Natural killer cell (primary cell): ENCODE measurements around the gene FBXO34. TPM values are rescaled to one million over a fixed set of nuclear protein-coding genes. Genes with fewer than 3 reads are reported as not detected.

Experiments
- ATAC-seq, 3 donors: fragments of 150-1000 bp in 2 of 3; fragments of 200-7000 bp in 1 of 3; cut with Tn5 transposase; 1 replicate in 1 of 3; 2 replicates in 2 of 3; pipeline ENCODE4 v1.10.0; 2021; ENCODE audit warnings: mild to moderate bottlenecking in 2 of 3, moderate library complexity in 2 of 3
- DNase-seq, 2 donors: peaks; one replicate each; pipeline versions ENCODE4 v3.0.0 to v3.0.0-alpha.2; 2013 to 2021; ENCODE audit warnings: mixed read lengths in 1 of 2
- H3K27ac ChIP-seq: one replicate; pipeline ENCODE4 v1.5.1; 2013; ENCODE audit warnings: mild to moderate bottlenecking, low read length
- H3K27me3 ChIP-seq: one replicate; pipeline ENCODE4 v1.6.1; 2013; ENCODE audit warnings: low read length; ENCODE audit not compliant: control insufficient read depth, insufficient read depth
- H3K36me3 ChIP-seq: one replicate; pipeline ENCODE4 v1.6.1; 2013; ENCODE audit warnings: low read length; ENCODE audit not compliant: control insufficient read depth, insufficient read depth
- H3K4me1 ChIP-seq: one replicate; pipeline ENCODE4 v1.6.1; 2013; ENCODE audit warnings: low read length; ENCODE audit not compliant: control insufficient read depth, insufficient read depth
- H3K4me3 ChIP-seq: one replicate; pipeline ENCODE4 v1.5.1; 2013; ENCODE audit warnings: low read length
- H3K9me3 ChIP-seq: one replicate; pipeline ENCODE4 v1.6.1; 2013; ENCODE audit warnings: low read length; ENCODE audit not compliant: control insufficient read depth, insufficient read depth
- H3K27ac Mint-ChIP-seq, 2 donors: one replicate each; pipeline ENCODE4 v1.8.0; 2022; ENCODE audit warnings: mild to moderate bottlenecking in 2 of 2, mixed read lengths in 2 of 2, moderate library complexity in 1 of 2
- H3K27me3 Mint-ChIP-seq, 2 donors: one replicate each; pipeline ENCODE4 v1.8.0; 2022; ENCODE audit warnings: low read depth in 2 of 2, mixed read lengths in 2 of 2
- H3K36me3 Mint-ChIP-seq: one replicate; pipeline ENCODE4 v1.8.0; 2022; ENCODE audit warnings: mixed read lengths
- H3K4me1 Mint-ChIP-seq, 2 donors: one replicate each; pipeline ENCODE4 v1.8.0; 2022; ENCODE audit warnings: mixed read lengths in 2 of 2
- H3K4me3 Mint-ChIP-seq: one replicate; pipeline ENCODE4 v1.8.0; 2022; ENCODE audit warnings: mild to moderate bottlenecking, moderate library complexity, mixed read lengths
- H3K9me3 Mint-ChIP-seq, 2 donors: one replicate each; pipeline ENCODE4 v1.8.0; 2022; ENCODE audit warnings: mixed read lengths in 2 of 2
- CTCF ChIP-seq: fragments of 200-600 bp; IDR thresholded peaks from one replicate; pipeline ENCODE4 v1.8.0; 2022; ENCODE audit warnings: antibody characterized with exemption
- WGBS: methylation state at CpG from one replicate; pipeline ENCODE4 v1.1.7; 2013; ENCODE audit warnings: missing lambda C conversion rate; ENCODE audit not compliant: insufficient coverage; 5-methylcytosine and 5-hydroxymethylcytosine counted together
- intact Hi-C: fragments of 100-400 bp; cut with micrococcal nuclease; formaldehyde crosslinking; loops from one replicate; pipeline ENCODE4 v1.14.2; 2022
- total RNA-seq, 4 donors: library from RNA; stranded (reverse); fragments of 120-200 nt in 1 of 4; gene quantifications; one replicate each; pipeline versions ENCODE4 v1.2.3 to v1.2.4, GENCODE V29; 2013 to 2022

FBXO34 gene
- total RNA-seq, 3 donors from 2014 or later (not counting 1 experiment from before 2014, with no cell fraction given): 34.7 to 39.3 (median 36.6) TPM

- Mint-ChIP-seq H3K27me3 (peaks cover 19 to 24% of the 10 kb centered on the region in 2 donors), H3K36me3 (no peaks in the 10 kb centered on the region), H3K27ac (no peak overlapping the region), H3K4me1 (no peaks in the 10 kb centered on the region), H3K9me3 (no peaks in the 10 kb centered on the region), H3K4me3 (no peak overlapping the region)
- WGBS: 92% methylated on average over 1 of the region's 1 CpG
- DNase-seq (no peak), ATAC-seq (no peak)
- Histone ChIP-seq H3K4me3 (no peak overlapping the region), H3K27me3 (no peaks in the 10 kb centered on the region), H3K36me3 (no peaks in the 10 kb centered on the region), H3K4me1 (no peaks in the 10 kb centered on the region), H3K27ac (no peak overlapping the region), H3K9me3 (no peaks in the 10 kb centered on the region)
- no peak for TF ChIP-seq CTCF
- intact Hi-C loops: no loop called here
Observed at GRCh38 chr14:55254581-55254980, 16.6 kb upstream of the FBXO34 start.

DNA sequence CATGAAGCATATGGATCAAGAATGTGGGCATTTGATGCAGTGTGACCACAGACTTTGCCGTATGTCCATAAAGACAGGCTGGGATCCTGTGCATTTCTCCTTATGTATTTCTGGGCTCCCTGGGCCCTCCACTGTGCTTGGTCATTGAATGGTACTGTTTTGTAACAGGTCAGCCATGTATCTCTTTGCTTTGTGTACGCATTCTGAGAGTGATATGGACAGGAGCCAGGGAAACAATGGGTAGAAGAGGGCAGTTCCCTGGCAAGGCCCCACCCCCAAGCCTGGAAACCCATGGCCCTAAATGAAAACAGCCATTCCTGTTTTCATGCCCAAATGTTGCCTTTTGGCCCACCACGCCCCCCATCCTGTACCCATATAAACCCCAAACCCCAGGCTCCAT, 15.2 kb upstream of the FBXO34 start:
- intact Hi-C loops: no loop called here

GRCh38 chr14:55256586-55256985, 14.6 kb upstream of the FBXO34 start:
- no peak for DNase-seq
- Mint-ChIP-seq H3K27me3 (peaks cover 8 to 20% of the 10 kb centered on the region in 2 donors), H3K9me3 (no peaks in the 10 kb centered on the region), H3K4me1 (no peaks in the 10 kb centered on the region), H3K4me3 (no peak overlapping the region), H3K36me3 (no peaks in the 10 kb centered on the region), H3K27ac (no peak overlapping the region)
- 71% methylated on average over 6 of the region's 6 CpGs for WGBS
- Histone ChIP-seq H3K9me3 (no peaks in the 10 kb centered on the region), H3K27ac (no peak overlapping the region), H3K4me3 (no peak overlapping the region), H3K36me3 (no peaks in the 10 kb centered on the region), H3K4me1 (no peaks in the 10 kb centered on the region), H3K27me3 (no peaks in the 10 kb centered on the region)
- TF ChIP-seq CTCF: no peak
- no peak for ATAC-seq
- intact Hi-C loops: no loop called here

More for the DNA sequence above, 15.2 kb upstream of the FBXO34 start:
- H3K4me1 ChIP-seq: no peaks in the 10 kb centered on the region
- H3K36me3 Mint-ChIP-seq: no peaks in the 10 kb centered on the region
- 94% methylated on average over 2 of the region's 3 CpGs for WGBS
- no peak overlapping the region for H3K4me3 Mint-ChIP-seq
- no peaks in the 10 kb centered on the region for H3K4me1 Mint-ChIP-seq
- H3K4me3 ChIP-seq: no peak overlapping the region
- no peaks in the 10 kb centered on the region for H3K9me3 ChIP-seq
- no peak for ATAC-seq
- no peaks in the 10 kb centered on the region for H3K9me3 Mint-ChIP-seq
- H3K27me3 ChIP-seq: no peaks in the 10 kb centered on the region
- no peaks in the 10 kb centered on the region for H3K36me3 ChIP-seq
- no peak overlapping the region for H3K27ac ChIP-seq
- DNase-seq: no peak
- no peak for TF ChIP-seq CTCF
- H3K27ac Mint-ChIP-seq: no peak overlapping the region
- H3K27me3 Mint-ChIP-seq: peaks cover 12 to 23% of the 10 kb centered on the region in 2 donors

GRCh38 chr14:55265197-55265596, 6.0 kb upstream of the FBXO34 start:
- H3K4me3 ChIP-seq: no peak overlapping the region
- H3K36me3 ChIP-seq: no peaks in the 10 kb centered on the region
- Mint-ChIP-seq H3K27ac (no peak overlapping the region), H3K4me3 (no peak overlapping the region), H3K27me3 (peaks cover 7 to 23% of the 10 kb centered on the region in 2 donors), H3K36me3 (no peaks in the 10 kb centered on the region), H3K9me3 (no peaks in the 10 kb centered on the region), H3K4me1 (no peaks in the 10 kb centered on the region)
- peaks cover 3% of the 10 kb centered on the region for H3K9me3 ChIP-seq
- no peaks in the 10 kb centered on the region for H3K27me3 ChIP-seq
- intact Hi-C loops: no loop called here
- no peak for TF ChIP-seq CTCF
- 47% methylated on average over 4 of the region's 4 CpGs for WGBS
- H3K27ac ChIP-seq: no peak overlapping the region
- peak in 1 of 2 donors; percentile 30 for DNase-seq
- no peaks in the 10 kb centered on the region for H3K4me1 ChIP-seq
- ATAC-seq: peak; percentile 29 to 55 (median 39)
